ENCODE data around the gene CMTM4.

DNA sequence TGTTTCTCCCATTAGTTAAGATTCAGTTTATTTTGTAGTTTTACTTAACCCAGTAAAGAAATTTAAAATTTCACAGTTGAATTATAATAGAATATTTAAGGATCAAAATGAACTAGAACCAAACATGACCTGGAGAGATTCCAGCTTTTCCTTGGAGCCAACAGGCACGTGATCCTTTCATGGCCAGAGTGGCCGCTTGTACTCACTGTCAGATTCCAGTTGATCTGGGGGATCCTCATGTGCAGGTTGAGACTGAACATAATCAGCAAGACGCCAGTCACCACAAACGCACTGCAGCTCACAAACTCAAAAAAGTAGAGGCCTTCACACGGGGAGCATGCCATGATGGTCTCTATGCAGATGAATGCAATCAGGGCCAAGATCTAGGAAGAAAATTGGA, 60.3 kb downstream of the CMTM4 start:
- no peak for TF ChIP-seq CTCF (IDR thresholded peaks at IDR 0.05; ENCODE audit: poor library complexity, severe bottlenecking)
- TF ChIP-seq RAD21 (conservative IDR thresholded peaks at IDR 0.05), result no peak
- no peak for TF ChIP-seq REST (IDR thresholded peaks at IDR 0.05; ENCODE audit: borderline replicate concordance)
- no peak for TF ChIP-seq SMC3 (conservative IDR thresholded peaks at IDR 0.05; ENCODE audit: poor library complexity)
